HCT116 (cell line): ENCODE results near the gene TSTD2. TPM values are rescaled to one million over a fixed set of nuclear protein-coding genes. Genes with fewer than 3 reads are reported as not detected.

Source experiments
- ATAC-seq: fragments of 200-7000 bp; cut with Tn5 transposase; 2 replicates; pipeline ENCODE4 v1.9.1; 2020; ENCODE audit warnings: mild to moderate bottlenecking, moderate library complexity
- BruUV-seq: library from RNA; stranded (reverse); fragments of 400-500 nt; replicated peaks from 2 replicates; lab custom pipeline; 2021; lab: Mats Ljungman, UMichigan
- CTCF ChIA-PET: fragments of 300-600 bp; sonication (Branson Sonifier 250); formaldehyde crosslinking; loops from one replicate; lab custom pipeline; 2021; ENCODE audit warnings: antibody characterized with exemption; lab: Charles Lee
- POLR2A ChIA-PET: fragments of 300-600, 350-600 bp; sonication (Branson Sonifier 250); formaldehyde crosslinking; loops from one replicate; lab custom pipeline; 2021; ENCODE audit warnings: antibody characterized with exemption; lab: Charles Lee
- RAD21 ChIA-PET, 2 experiments: fragments of 300-600 bp; sonication (Branson Sonifier 250); formaldehyde crosslinking; loops; one replicate each; lab custom pipeline; 2023; ENCODE audit warnings: low total read pairs in 2 of 2; ENCODE audit not compliant: uncharacterized antibody in 2 of 2, unreplicated experiment in 2 of 2, low non-redundant PET in 1 of 2; lab: Charles Lee
- DNase-seq: peaks from one replicate; pipeline ENCODE4 v3.0.0-alpha.2; 2010; ENCODE audit warnings: low read depth, low spot score
- H2AFZ ChIP-seq: fragments of 200-600 bp; shearing (Covaris generic), sonication (generic); 2 replicates; pipeline ENCODE4 v1.6.1; 2017; ENCODE audit warnings: low read depth, mixed run types, mixed read lengths, antibody characterized with exemption, low read length; ENCODE audit not compliant: poor library complexity, severe bottlenecking
- H3K27ac ChIP-seq: 2 replicates; pipeline ENCODE4 v1.5.1; 2012; ENCODE audit warnings: low read depth, low read length
- H3K27me3 ChIP-seq: fragments of 200-600 bp; sonication (generic); 2 replicates; pipeline ENCODE4 v1.6.1; 2016; ENCODE audit warnings: mixed run types, low read length, mixed read lengths; ENCODE audit not compliant: insufficient read depth
- H3K36me3 ChIP-seq, 2 experiments: fragments of 200-500 bp in 1 of 2; fragments of 200-600 bp in 1 of 2; sonication (Bioruptor generic) in 1 of 2; sonication (generic) in 1 of 2; 2 replicates each; pipeline versions ENCODE4 v1.5.1 to v1.6.1; 2014 to 2016; ENCODE audit warnings: low read length in 2 of 2, inconsistent platforms in 1 of 2, mixed read lengths in 1 of 2, mixed run types in 1 of 2; ENCODE audit not compliant: insufficient read depth in 2 of 2, control insufficient read depth in 1 of 2
- H3K4me1 ChIP-seq, 2 experiments: fragments of 200-600 bp in 1 of 2; sonication (generic) in 1 of 2; 2 replicates each; pipeline versions ENCODE4 v1.5.1 to v1.6.1; 2012 to 2017; ENCODE audit warnings: low read length in 2 of 2, inconsistent platforms in 1 of 2, mild to moderate bottlenecking in 1 of 2, mixed read lengths in 1 of 2, mixed run types in 1 of 2, moderate library complexity in 1 of 2; ENCODE audit not compliant: insufficient read depth in 2 of 2, control insufficient read depth in 1 of 2
- H3K4me2 ChIP-seq: fragments of 200-600 bp; sonication (generic); 2 replicates; pipeline ENCODE4 v1.6.1; 2017; ENCODE audit warnings: mixed run types, low read length, mixed read lengths
- H3K4me3 ChIP-seq, 2 experiments: fragments of 200-600 bp in 1 of 2; sonication (generic) in 1 of 2; replicated peaks in 1 of 2; 2 replicates each; pipeline ENCODE4 v1.5.1; 2011 to 2016; ENCODE audit warnings: low read length in 2 of 2, control low read depth in 1 of 2, low read depth in 1 of 2, mild to moderate bottlenecking in 1 of 2, mixed read lengths in 1 of 2, mixed run types in 1 of 2
- H3K79me2 ChIP-seq: fragments of 200-600 bp; sonication (generic); 2 replicates; pipeline ENCODE4 v1.6.1; 2017; ENCODE audit warnings: mild to moderate bottlenecking, mixed run types, low read length, moderate library complexity, mixed read lengths; ENCODE audit not compliant: insufficient read depth
- H3K9ac ChIP-seq: fragments of 200-600 bp; sonication (generic); 2 replicates; pipeline ENCODE4 v1.6.1; 2016; ENCODE audit warnings: low read length, mixed read lengths
- H3K9me2 ChIP-seq: fragments of 200-600 bp; sonication (generic), shearing (Covaris generic); 2 replicates; pipeline ENCODE4 v1.6.1; 2017; ENCODE audit warnings: mixed run types, mild to moderate bottlenecking, moderate library complexity; ENCODE audit not compliant: insufficient read depth
- H3K9me3 ChIP-seq, 2 experiments: fragments of 200-500 bp in 1 of 2; fragments of 200-600 bp in 1 of 2; sonication (Bioruptor generic) in 1 of 2; sonication (generic) in 1 of 2; 2 replicates each; pipeline ENCODE4 v1.6.1; 2014 to 2017; ENCODE audit warnings: low read length in 2 of 2, mixed read lengths in 2 of 2, inconsistent platforms in 1 of 2, low read depth in 1 of 2, mild to moderate bottlenecking in 1 of 2, mixed run types in 1 of 2, moderate library complexity in 1 of 2; ENCODE audit not compliant: control insufficient read depth in 1 of 2, insufficient read depth in 1 of 2
- H4K20me1 ChIP-seq: fragments of 200-600 bp; sonication (generic), shearing (Covaris generic); 2 replicates; pipeline ENCODE4 v1.6.1; 2017; ENCODE audit warnings: mixed run types, mild to moderate bottlenecking, moderate library complexity; ENCODE audit not compliant: insufficient read depth
- CBX3 ChIP-seq: IDR thresholded peaks from 2 replicates; pipeline ENCODE4 v1.6.1; 2012; ENCODE audit warnings: low read depth
- CEBPB ChIP-seq: IDR thresholded peaks from 2 replicates; pipeline ENCODE4 v1.6.1; 2012; ENCODE audit warnings: low read depth
- CTCF ChIP-seq, 3 experiments: fragments of 200-600 bp in 1 of 3; sonication (generic) in 1 of 3; IDR thresholded peaks in 2 of 3; conservative IDR thresholded peaks in 1 of 3; 2 replicates each; pipeline ENCODE4 v1.5.1; 2012 to 2017; ENCODE audit warnings: low read depth in 2 of 3, low read length in 2 of 3, antibody characterized with exemption in 1 of 3, borderline replicate concordance in 1 of 3, control low read depth in 1 of 3, mild to moderate bottlenecking in 1 of 3, mixed read lengths in 1 of 3, mixed run types in 1 of 3, moderate library complexity in 1 of 3; ENCODE audit not compliant: insufficient read depth in 1 of 3
- ELF1 ChIP-seq: IDR thresholded peaks from 2 replicates; pipeline ENCODE4 v1.6.1; 2012; ENCODE audit warnings: low read depth, borderline replicate concordance
- EZH2 ChIP-seq: fragments of 200-600 bp; sonication (generic); IDR thresholded peaks from 2 replicates; pipeline ENCODE4 v1.6.1; 2017; ENCODE audit warnings: antibody characterized with exemption, mixed run types
- FOSL1 ChIP-seq: IDR thresholded peaks from 2 replicates; pipeline ENCODE4 v1.6.1; 2012; ENCODE audit warnings: low read depth
- POLR2A ChIP-seq: IDR thresholded peaks from 2 replicates; pipeline ENCODE4 v1.7.0; 2011; ENCODE audit warnings: borderline replicate concordance; ENCODE audit not compliant: insufficient read depth, insufficient read length; ENCODE audit errors: extremely low read depth
- POLR2AphosphoS5 ChIP-seq: IDR thresholded peaks from 2 replicates; pipeline ENCODE4 v1.6.1; 2011; ENCODE audit warnings: mild to moderate bottlenecking, low read depth, low read length, moderate library complexity
- RAD21 ChIP-seq: IDR thresholded peaks from 2 replicates; pipeline ENCODE4 v1.6.1; 2012; ENCODE audit warnings: low read depth, mild to moderate bottlenecking
- SIN3A ChIP-seq: IDR thresholded peaks from 2 replicates; pipeline ENCODE4 v1.6.1; 2012; ENCODE audit warnings: low read depth
- SRF ChIP-seq: IDR thresholded peaks from 2 replicates; pipeline ENCODE4 v1.6.1; 2012; ENCODE audit warnings: low read depth
- ZBTB33 ChIP-seq: IDR thresholded peaks from 2 replicates; pipeline ENCODE4 v1.6.1; 2011; ENCODE audit warnings: mild to moderate bottlenecking, low read length, moderate library complexity; ENCODE audit not compliant: insufficient replicate concordance; ENCODE audit errors: extremely low read depth
- ZNF274 ChIP-seq: fragments of 200-500 bp; sonication (Bioruptor generic); IDR thresholded peaks from 2 replicates; pipeline ENCODE4 v1.6.1; 2014; ENCODE audit warnings: mild to moderate bottlenecking, low read depth, low read length, inconsistent platforms
- intact Hi-C: fragments of 100-400 bp; cut with micrococcal nuclease; formaldehyde crosslinking; loops from 2 replicates; pipeline ENCODE4 v1.10.0; 2022
- total RNA-seq: library from RNA; stranded (reverse); gene quantifications from one replicate; pipeline ENCODE4 v1.2.1, GENCODE V29; 2021; ENCODE audit not compliant: unreplicated experiment

The TSTD2 gene
- total RNA-seq, 1 experiment from 2014 or later = 16.0 TPM

- Histone ChIP-seq H3K9me3 (no peaks in the 10 kb centered on the region), H3K36me3 (peaks cover 80 to 86% of the 10 kb centered on the region in 2 experiments), H3K9ac (no peak overlapping the region), H3K4me3 (no peak overlapping the region), H2AFZ (no peak overlapping the region), H3K4me2 (no peak overlapping the region), H3K79me2 (no peaks in the 10 kb centered on the region), H4K20me1 (no peaks in the 10 kb centered on the region; the same call in 1 of the 2 replicates), H3K27ac (no peak overlapping the region), H3K4me1 (no peaks in the 10 kb centered on the region), H3K9me2 (no peaks in the 10 kb centered on the region)
- CTCF ChIA-PET = no interaction called here
- POLR2A ChIA-PET = no interaction called here
- DNase-seq (no peak), ATAC-seq (no peak)
- intact Hi-C loops = no loop called here
- RAD21 ChIA-PET = no interaction called here
- TF ChIP-seq ZNF274 (no peak), ELF1 (no peak), RAD21 (no peak), CTCF (IDR thresholded peaks at IDR 0.05 in 2 of 3, conservative IDR thresholded peaks at IDR 0.05 in 1 of 3; ENCODE audit: borderline replicate concordance in 1 of 3, insufficient read depth in 1 of 3, low read depth in 2 of 3, low read length in 2 of 3) (no peak), CEBPB (no peak), ZBTB33 (no peak), POLR2AphosphoS5 (no peak), FOSL1 (no peak), SRF (no peak), SIN3A (no peak), CBX3 (no peak), EZH2 (no peak), POLR2A (no peak)
- TF ChIP-seq, all 23 proteins: peak for 0
- no TSS peak for BruUV-seq
- no peaks in the 10 kb centered on the region for H3K27me3 ChIP-seq
These were observed 32.6 kb upstream of the TSTD2 start for GRCh38 chr9:97665742-97666141.
